Colonic mucosa (tissue), 4 donors: ENCODE results near the gene DAPK2. TPM values are rescaled to one million over a fixed set of nuclear protein-coding genes. Genes with fewer than 3 reads are reported as not detected.
"Not testable (repeated sequence)": the region's sequence is repeated elsewhere in the genome, so short reads cannot be mapped to it uniquely, and the experiment has no call there.

Experiments used
- DNase-seq: peaks from one replicate; pipeline ENCODE4 v3.0.0-alpha.2; 2020
- H3K27ac ChIP-seq: fragments of 200-600 bp; one replicate; pipeline ENCODE4 v1.8.0; 2021
- H3K27me3 ChIP-seq: fragments of 200-600 bp; one replicate; pipeline ENCODE4 v1.8.0; 2021
- H3K36me3 ChIP-seq: fragments of 200-600 bp; one replicate; pipeline ENCODE4 v1.8.0; 2021
- H3K4me1 ChIP-seq: fragments of 200-600 bp; one replicate; pipeline ENCODE4 v1.8.0; 2021; ENCODE audit warnings: mild to moderate bottlenecking
- H3K4me3 ChIP-seq: fragments of 200-600 bp; one replicate; pipeline ENCODE4 v1.8.0; 2021
- H3K9ac ChIP-seq, 2 donors: one replicate each; pipeline ENCODE4 v1.7.0; 2013; ENCODE audit warnings: control low read depth in 2 of 2, low read depth in 2 of 2, low read length in 2 of 2
- H3K9me3 ChIP-seq: fragments of 200-600 bp; one replicate; pipeline ENCODE4 v1.8.0; 2021
- intact Hi-C: fragments of 100-400 bp; cut with DNase I; formaldehyde crosslinking; loops from one replicate; pipeline ENCODE4 v1.14.1; 2022
- total RNA-seq, 2 donors: library from RNA; stranded (reverse); fragmentation: NEBNext Ultra II Directional in 1 of 2; extraction: Animal tissue kit (Norgen Biotek cat#: 25700) in 1 of 2; gene quantifications; one replicate each; pipeline ENCODE4 v1.2.1, GENCODE V29; 2021
- TF ChIP-seq, protein P1 (sequence below): fragments of 200-600 bp; IDR thresholded peaks from one replicate; pipeline ENCODE4 v1.8.0; 2022; ENCODE audit warnings: antibody characterized with exemption, mild to moderate bottlenecking
- donor health status: healthy.
- donor health status: DM: no; HTN: no; CAD: no.
- donor health status: DM: no; HTN: no; CAD: no.

The DAPK2 gene
- total RNA-seq, 2 donors from 2014 or later: 23.7 to 26.5 TPM

- intact Hi-C loops: no loop called here
- H3K4me1 ChIP-seq: peaks cover 6% of the 10 kb centered on the region
- no peak overlapping the region for H3K4me3 ChIP-seq
- H3K9me3 ChIP-seq: no peaks in the 10 kb centered on the region
- no peak for DNase-seq
- no peaks in the 10 kb centered on the region for H3K27me3 ChIP-seq
- no peak overlapping the region for H3K27ac ChIP-seq
- TF ChIP-seq, protein P1, sequence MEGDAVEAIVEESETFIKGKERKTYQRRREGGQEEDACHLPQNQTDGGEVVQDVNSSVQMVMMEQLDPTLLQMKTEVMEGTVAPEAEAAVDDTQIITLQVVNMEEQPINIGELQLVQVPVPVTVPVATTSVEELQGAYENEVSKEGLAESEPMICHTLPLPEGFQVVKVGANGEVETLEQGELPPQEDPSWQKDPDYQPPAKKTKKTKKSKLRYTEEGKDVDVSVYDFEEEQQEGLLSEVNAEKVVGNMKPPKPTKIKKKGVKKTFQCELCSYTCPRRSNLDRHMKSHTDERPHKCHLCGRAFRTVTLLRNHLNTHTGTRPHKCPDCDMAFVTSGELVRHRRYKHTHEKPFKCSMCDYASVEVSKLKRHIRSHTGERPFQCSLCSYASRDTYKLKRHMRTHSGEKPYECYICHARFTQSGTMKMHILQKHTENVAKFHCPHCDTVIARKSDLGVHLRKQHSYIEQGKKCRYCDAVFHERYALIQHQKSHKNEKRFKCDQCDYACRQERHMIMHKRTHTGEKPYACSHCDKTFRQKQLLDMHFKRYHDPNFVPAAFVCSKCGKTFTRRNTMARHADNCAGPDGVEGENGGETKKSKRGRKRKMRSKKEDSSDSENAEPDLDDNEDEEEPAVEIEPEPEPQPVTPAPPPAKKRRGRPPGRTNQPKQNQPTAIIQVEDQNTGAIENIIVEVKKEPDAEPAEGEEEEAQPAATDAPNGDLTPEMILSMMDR: no peak
- no peak overlapping the region for H3K9ac ChIP-seq
- no peaks in the 10 kb centered on the region for H3K36me3 ChIP-seq
Measured at GRCh38 chr15:63905131-63905530, 141.2 kb downstream of the DAPK2 start.

GRCh38 chr15:63904042-63904441 is 142.2 kb downstream of the DAPK2 start:
- TF ChIP-seq, protein P1: no peak

GRCh38 chr15:63902671-63903035 is 143.6 kb downstream of the DAPK2 start:
- TF ChIP-seq, protein P1: no peak
- Histone ChIP-seq H3K27me3 (no peaks in the 10 kb centered on the region), H3K4me1 (no peaks in the 10 kb centered on the region), H3K9me3 (no peaks in the 10 kb centered on the region), H3K27ac (no peak overlapping the region), H3K36me3 (no peaks in the 10 kb centered on the region), H3K4me3 (no peak overlapping the region), H3K9ac (no peak overlapping the region)
- DNase-seq: no peak
- intact Hi-C loops: no loop called here

More at GRCh38 chr15:63904042-63904441, 142.2 kb downstream of the DAPK2 start:
- intact Hi-C loops: no loop called here
- Histone ChIP-seq H3K27ac (no peak overlapping the region), H3K27me3 (no peaks in the 10 kb centered on the region), H3K9ac (no peak overlapping the region), H3K36me3 (no peaks in the 10 kb centered on the region), H3K9me3 (no peaks in the 10 kb centered on the region), H3K4me3 (no peak overlapping the region), H3K4me1 (no peaks in the 10 kb centered on the region)
- no peak for DNase-seq

DNA sequence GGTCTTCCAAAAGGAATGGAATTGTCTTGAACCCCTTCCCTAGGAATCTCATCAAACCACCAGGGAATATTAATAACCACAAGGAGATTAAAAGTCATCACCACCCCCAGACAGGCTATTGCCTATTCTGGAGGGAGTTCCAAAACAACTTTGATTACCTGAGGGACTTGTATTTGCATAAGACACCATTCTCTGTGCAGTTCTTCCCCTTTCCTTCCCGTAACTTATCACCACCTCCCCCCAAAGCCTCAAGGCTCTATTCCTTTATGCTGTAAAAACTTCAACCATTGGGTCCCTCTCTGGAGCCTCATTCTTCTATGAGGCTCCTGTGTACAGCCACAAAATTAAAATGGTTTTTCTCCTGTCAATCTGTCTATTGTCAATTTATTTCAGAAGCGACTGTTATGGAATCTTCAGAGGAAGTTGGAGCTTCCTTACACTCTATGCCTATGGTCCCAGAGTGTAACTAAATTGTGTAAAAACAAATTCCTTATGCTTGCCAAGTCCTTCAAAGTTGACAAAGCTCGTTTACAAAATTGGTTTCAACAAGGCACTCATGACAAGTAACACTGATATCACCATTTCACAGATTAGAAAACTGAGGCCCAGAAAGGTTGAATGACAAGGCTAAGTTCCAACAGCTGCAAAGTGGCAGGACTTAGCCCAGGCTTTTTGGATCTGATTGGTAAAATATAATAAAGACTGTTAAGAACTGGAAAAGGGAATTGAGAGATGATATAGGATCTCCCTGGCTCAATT is 144.2 kb downstream of the DAPK2 start:
- no peak overlapping the region for H3K27ac ChIP-seq
- no peak for DNase-seq
- no peaks in the 10 kb centered on the region for H3K9me3 ChIP-seq
- TF ChIP-seq, protein P1: no peak
- no peaks in the 10 kb centered on the region for H3K36me3 ChIP-seq
- H3K27me3 ChIP-seq: no peaks in the 10 kb centered on the region
- intact Hi-C loops: no loop called here
- H3K9ac ChIP-seq: no peak overlapping the region
- H3K4me1 ChIP-seq: no peaks in the 10 kb centered on the region
- H3K4me3 ChIP-seq: no peak overlapping the region

DNA sequence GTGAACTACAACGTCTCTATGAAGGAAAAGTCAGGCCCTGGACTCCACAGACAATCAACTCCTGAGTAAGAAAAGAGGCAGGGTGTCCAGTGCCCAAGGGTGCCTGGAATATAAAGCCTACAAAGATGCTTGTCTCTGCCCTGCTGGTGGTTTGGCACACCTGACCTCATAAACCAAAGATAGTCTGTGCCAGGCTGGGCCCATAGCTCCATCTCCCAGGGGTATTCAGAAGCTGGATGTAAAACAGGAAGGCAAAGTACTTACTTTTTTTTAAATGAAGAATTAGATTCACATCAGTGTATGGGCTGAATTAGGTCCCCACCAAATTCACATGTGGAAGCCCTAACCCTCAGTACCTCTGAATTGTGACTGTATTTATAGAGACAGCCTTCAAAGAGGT is 146.0 kb downstream of the DAPK2 start:
- TF ChIP-seq, protein P1: no peak
- Histone ChIP-seq H3K27me3 (no peaks in the 10 kb centered on the region), H3K27ac (no peak overlapping the region), H3K4me1 (no peaks in the 10 kb centered on the region), H3K9ac (no peak overlapping the region), H3K9me3 (no peaks in the 10 kb centered on the region), H3K4me3 (no peak overlapping the region), H3K36me3 (no peaks in the 10 kb centered on the region)
- DNase-seq: no peak
- intact Hi-C loops: no loop called here

DNA sequence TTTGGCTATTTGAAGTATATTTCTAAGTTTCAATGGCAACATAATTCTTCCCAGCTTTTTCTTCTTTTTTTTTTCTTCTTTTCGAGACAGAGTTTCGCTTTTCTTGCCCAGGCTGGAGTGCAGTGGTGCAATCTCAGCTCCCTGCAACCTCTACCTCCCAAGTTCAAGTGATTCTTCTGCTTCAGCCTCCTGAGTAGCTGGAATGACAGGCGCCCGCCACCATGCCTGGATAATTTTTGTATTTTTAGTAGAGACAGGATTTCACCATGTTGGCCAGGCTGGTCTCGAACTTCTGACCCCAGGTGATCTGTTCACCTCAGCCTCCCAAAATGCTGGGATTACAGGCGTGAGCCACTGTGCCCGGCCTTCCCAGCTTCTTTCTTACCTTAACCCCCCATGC is 146.7 kb downstream of the DAPK2 start:
- DNase-seq, H3K4me3 ChIP-seq, H3K9me3 ChIP-seq, H3K4me1 ChIP-seq, H3K36me3 ChIP-seq, intact Hi-C loops, H3K27ac ChIP-seq, H3K9ac ChIP-seq, H3K27me3 ChIP-seq: not testable (repeated sequence)
